Activated CD4-positive, alpha-beta T cell treated with anti-CD3 and anti-CD28 coated beads, Interleukin-2, amount 50 U/mL, for 16 hours (primary cell): Measurements from ENCODE around the gene NPPC.
"Not testable (repeated sequence)": the region's sequence is repeated elsewhere in the genome, so short reads cannot be mapped to it uniquely, and the experiment has no call there.

Experiments
- DNase-seq: peaks from one replicate; pipeline ENCODE4 v3.0.0-alpha.2; 2020

Gene NPPC, protein sequence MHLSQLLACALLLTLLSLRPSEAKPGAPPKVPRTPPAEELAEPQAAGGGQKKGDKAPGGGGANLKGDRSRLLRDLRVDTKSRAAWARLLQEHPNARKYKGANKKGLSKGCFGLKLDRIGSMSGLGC

DNA sequence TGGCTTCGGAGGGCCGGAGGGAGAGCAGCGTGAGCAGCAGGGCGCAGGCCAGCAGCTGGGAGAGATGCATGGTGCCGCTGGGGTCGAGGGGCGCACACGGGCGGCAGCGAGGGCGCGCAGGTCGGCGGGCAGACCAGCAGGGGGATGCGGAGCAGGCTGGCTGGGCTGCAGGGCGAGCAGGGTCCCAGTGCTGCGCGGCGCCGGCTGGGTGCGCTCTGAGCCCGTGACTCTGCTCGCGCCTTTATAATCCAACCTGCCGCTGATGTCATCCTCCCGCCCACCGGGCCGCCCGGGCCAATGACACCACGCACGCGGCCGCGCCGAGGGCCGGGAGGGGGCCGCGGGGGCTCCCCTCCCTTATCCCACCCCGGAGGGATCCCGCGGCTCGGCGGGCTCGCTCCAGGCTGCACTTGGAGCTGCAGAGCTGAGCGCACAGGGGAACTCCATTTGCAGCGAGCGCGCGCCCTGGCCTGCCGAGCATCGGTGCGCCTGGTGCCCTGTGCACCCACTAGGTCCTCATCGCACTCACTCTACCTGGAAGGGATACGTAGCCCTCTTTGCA lies at the start of gene NPPC:
NPPC (minus strand) TSS at position 217 of the 562 bp plus-strand sequence; CDS start at position 70, 147 bp downstream.
- DNase-seq, result peak; percentile 70

DNA sequence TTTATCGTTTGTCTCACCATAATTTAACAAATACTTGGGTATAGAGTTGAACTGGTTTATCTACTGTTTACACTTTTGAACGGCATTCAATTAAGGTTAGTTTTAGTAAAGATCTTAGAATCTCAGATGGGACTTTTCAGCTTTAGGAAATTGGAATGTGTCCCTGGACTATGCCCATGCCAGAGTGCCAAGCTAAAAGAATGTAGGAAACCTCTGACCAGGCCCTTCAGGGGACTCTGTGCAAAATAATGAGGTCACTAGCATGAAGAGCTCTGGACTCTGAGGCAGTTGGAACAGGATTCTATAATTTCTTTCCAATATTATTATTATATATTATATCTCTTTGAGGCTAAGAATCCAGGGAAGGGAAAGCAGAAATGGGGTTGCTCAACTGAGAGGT lies 48.8 kb upstream of the NPPC start:
- DNase-seq, result no peak

DNA sequence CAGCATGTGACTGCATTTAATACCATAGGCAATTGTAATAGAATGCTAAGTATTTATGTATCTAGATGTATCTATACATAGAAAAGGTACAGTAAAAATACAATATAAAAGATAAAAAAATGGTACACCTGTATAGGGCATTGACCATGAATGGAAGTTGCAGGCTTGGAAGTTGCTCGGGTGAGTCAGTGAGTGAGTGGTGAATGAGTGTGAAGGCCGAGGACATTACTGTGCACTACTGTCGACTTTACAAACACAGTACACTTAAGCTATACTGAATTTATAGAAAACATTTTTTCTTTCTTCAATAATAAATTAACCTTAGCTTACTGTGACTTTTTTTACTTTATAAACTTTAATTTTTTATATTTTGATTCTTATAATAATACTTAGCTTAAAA lies 44.3 kb upstream of the NPPC start:
- no peak for DNase-seq

DNA sequence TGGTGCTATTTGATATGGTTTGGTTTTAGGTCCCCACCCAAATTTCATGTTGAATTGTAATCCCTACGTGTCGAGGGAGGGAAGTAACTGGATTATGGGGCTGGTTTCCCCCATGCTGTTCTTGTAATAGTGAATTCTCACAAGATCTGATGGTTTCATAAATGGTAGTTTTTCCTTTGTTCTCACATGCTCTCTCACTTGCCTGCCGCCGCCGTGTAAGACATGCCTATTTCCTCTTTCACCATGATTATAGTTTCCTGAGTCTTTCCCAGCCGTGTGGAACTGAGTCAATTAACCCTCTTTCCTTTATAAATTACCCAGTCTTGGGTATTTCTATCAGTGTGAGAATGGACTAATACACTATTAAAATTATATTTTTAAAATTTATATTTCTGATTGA lies 42.6 kb upstream of the NPPC start:
- DNase-seq, result no peak

DNA sequence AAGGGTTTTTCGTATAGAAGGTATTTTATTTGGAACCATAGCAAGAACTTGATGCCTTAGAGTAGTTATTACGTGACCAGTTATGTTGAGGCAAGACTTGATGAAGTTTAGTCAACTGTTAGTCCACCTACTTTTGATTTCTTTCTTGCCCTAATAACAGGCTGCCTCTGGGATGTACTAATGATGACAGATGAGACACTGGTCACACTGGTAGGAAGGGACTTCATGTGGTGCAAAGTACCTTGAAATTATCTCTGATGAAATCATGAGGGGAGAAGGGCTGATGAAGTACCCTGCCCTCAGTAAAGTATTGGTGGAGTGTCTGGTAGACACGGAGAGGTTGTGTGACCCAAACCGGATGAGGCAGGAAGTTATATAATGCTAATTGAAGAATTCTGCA lies 40.7 kb upstream of the NPPC start:
- DNase-seq, result no peak

DNA sequence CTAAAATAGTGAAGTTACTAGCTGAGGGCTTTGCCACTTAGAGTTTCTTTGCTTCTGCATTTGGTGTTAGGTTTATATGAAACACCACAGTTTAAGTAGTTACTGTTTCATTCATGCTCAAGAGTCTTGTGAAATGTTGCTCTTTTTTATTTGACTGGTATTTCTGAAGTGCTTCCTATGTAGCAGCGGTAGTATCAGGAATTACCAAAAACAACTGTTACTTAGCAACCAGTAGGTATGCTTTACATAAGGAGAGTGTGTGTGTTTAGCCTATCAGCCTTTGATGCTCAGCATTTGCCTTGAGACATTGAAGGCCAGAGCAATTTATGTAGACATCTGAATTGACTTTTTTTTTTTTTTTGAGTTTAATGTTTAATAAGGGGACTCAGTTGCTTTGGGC lies 38.9 kb upstream of the NPPC start:
- peak; percentile 11 for DNase-seq

DNA sequence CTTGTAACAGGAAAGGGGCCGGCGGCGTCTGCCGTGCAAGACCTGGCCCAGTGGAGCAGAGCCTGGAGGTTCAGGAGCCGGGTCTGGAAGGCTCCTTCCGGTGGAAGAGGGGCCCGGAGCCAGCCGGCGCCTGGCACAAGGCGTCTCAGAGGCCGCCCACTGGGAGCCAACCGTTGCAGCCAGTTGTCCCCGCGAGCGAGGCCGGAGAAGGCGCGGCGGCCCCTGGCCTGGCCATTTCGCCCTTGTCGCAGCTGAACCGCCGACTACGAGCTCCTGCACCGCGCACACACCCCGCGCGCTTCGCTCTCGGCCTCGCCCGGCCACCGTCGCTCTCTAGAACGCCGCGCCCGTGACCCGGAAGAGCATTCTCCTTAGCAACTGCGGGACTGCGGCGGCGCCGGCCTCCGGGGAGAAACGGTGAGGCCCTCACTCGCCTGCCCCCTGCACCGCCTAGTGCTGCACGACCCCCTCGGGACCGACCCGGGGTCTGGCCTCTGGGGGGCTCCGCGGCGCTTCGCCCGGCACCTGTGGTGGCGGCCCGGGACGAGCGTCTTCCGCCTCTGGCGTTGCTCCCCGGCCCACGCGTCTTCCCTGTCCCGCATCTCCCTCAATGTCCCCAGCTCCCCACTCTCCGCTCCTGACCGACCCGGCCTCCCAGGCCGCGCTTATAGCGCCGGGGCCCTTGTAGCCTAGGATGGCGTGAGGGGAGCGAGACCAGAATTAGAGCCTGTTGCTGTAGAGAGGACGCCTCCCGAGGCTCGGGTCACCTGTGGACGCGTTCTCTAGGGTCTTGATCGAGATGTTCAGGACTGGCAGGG lies 35.4 kb upstream of the NPPC start, which contains the start of gene DIS3L2:
DIS3L2 (plus strand) TSS at position 365 of the 818 bp plus-strand sequence. CDS start 53,215 bp downstream, outside the sequence.
- peak; percentile 79 for DNase-seq

DNA sequence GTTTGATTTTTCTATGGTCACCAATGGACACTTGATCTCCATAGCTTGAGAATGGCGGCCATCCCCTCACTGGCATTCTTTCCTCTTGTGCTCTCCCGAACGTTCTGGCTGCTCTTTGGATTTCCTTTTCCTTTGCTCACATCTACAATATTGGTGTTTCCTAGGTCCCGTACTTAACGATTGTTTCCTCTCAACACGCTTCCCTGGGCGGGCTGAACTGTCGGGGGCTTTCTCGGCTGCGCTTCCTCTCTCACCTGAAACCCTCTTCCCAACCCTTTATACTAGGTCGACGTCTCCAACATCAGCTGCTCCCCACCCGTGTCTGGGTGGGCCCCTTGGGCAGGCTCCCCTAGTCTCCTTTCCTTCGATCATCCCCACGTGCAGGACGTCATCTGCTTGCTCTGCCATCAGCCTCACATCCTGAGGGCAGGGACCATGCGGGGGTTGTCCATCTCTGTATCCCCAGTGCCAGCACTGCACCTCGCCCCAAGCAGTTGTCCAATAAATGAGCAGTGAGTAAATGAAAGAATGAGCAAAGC lies 34.7 kb upstream of the NPPC start:
- no peak for DNase-seq

DNA sequence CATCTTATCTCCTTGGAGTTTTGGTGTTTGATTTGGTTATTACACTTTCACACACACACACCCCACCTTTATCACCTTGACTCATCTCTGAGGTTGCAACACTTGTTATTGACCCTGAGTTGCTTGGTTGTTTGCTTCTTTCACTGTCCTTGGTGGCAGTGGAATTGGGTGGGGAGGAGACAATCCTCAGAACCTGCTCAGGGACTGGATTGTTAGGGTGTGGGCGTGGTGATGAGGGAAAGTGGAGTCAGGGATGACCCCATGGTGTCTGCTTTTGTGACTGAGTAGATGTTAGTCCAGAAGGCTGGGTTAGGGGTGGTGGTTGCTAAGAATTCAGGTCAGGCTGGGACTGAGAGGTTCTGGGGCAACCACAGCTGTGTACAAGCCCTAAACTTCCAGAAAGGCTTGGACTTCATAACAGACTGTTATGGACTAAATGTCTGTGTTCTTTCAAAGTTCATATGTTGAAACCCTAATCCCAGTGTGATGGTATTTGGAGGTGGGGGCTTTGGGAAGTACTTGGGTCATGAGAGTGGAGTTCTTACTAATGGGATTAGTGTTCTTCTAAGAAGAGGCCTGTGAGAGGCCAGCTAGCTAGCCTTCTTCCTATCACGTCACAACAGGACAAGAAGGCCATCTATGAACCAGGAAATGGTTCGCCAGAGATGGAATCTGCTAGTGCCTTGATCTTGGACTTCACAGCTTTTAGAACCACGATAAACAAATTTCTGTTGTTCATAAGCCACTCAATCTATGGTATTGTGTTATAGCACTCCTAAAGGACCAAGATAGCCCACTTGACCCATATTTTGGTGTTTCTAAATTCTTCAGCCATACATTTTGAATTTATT lies 31.9 kb upstream of the NPPC start:
- DNase-seq, result no peak

DNA sequence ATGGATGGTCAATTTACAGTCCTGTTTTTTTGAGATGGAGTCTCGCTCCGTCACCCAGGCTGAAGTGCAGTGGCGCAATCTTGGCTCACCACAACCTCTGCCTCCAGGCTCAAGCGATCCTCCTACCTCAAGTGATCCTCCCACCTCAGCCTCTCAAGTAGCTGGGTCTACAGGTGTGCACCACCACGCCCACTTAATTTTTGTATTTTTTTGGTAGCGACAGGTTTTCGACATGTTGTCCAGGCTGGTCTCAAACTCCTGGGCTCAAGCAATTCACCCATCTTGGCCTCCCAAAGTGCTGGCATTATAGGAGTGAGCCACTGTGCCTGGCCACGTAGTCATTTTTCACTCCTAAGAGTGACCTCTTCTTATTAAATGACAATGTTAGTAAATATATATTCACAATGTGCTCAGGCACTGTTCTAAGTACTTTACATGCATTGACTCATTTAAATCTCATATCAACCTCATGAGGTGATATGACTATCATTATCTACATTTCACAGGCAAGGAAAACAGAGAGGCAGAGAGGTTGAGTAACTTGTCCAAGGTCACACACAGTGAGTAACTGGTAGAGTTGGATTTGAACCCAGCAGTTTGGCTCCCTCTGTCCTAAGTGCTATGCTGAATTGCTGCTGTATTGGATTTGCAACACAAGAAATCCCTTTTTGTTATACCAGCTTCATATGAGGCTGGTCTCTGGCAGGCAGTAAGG lies 29.7 kb upstream of the NPPC start:
- DNase-seq, result no peak

DNA sequence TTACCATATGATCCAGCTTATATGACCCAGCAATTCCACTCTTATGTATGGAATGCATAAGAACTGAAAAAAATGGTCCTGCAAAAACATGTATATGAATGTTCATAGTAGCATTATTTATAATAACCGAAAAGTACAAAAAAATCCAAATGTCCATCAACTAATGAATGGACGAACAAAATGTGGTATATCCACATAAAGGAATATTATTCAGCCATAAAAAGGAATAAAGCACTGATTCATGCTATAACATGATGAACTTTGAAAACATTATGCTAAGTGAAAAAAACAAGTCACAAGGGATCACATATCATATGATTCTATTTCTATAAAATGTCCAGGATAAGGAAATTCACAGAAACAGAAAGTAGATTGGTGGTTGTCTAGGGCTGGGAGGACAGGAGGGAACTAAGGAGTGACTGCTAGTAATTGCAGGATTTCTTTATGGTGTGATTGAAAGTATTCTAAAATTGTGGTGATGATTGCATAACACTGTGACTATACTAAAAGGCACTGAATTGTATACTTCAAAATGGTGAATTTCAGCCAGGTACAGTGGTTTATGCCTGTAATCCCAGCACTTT lies 25.3 kb upstream of the NPPC start:
- DNase-seq, result no peak

DNA sequence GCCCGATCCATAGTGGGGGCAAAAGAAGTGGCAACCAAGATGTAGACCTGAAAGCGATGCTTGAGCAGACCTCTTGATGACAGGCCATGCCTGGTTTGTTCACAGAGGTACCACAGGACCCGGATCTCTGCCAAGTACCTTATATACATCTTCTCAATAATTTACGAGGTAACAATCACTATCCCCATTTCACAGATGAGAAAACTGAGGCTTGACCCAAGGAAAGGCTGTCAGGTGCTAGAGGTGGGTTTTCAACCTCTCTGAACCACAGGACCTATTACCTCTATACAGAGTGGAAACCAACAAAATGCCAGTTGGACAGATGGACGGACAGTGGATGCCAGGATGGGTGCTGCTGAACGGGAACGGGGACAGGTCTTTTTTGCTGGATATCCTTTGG lies 21.5 kb upstream of the NPPC start:
- DNase-seq, result no peak

DNA sequence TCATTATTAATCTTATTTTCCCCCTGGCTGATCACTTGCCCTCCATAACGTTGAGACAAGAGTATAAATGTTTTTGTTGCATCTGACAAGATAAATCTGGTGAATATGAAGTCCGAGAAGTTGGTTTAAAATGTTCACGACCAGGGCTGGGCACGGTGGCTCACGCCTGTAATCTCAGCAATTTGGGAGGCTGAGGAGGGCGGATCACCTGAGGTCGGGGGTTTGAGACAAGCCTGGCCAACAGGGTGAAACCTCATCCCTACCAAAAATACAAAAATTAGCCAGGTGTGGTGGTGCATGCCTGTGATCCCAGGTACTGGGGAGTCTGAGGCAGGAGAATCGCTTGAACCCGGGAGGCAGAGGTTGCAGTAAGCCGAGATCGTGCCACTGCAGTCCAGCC lies 20.9 kb upstream of the NPPC start:
- not testable (repeated sequence) for DNase-seq

DNA sequence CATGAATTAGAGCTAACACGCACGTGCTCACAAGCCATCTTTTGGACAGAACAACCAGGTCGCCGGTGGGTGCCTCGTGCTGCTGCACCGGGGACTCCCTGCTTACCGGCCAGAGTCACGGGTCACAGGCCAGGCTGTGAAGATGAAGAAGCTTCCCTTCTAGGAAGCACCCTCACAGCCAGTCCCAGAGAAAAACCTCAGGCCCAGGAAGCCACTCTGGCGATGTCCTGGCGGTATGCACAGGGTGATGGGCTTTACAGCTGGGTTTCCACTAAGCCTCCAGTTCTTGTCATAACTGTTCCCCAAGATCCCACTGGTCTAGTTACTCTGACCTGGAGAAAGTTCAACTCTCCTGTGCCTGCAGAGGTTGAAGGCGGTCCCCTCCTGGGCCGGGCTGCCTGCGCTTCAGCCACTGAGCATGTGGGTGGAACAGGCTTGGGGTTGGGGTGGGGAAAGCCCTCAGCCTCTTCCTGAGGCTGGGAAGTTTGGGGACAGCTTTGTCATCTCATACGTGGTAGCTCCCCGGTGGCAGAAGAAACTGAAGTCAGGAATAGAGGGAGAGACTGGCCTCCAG lies 20.1 kb upstream of the NPPC start:
- DNase-seq, result no peak

DNA sequence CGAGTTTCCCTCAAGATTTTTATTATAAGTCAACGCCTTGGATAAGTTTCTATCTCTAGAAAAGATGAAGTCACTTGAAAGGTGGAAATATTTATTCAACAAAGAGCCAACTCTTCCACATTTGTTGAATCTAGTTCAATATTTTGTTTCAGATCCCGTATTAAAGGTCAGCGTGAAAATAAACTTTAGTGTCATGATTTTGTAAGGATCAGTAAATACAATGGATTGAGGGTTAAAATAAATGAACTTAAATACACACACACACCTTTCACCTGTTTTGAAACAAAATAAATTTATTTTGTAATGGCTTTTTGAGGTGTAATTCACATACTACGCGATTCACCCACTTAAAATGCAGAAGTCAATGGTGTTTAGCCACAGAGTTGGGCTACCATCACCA lies 16.0 kb upstream of the NPPC start:
- DNase-seq, result no peak

DNA sequence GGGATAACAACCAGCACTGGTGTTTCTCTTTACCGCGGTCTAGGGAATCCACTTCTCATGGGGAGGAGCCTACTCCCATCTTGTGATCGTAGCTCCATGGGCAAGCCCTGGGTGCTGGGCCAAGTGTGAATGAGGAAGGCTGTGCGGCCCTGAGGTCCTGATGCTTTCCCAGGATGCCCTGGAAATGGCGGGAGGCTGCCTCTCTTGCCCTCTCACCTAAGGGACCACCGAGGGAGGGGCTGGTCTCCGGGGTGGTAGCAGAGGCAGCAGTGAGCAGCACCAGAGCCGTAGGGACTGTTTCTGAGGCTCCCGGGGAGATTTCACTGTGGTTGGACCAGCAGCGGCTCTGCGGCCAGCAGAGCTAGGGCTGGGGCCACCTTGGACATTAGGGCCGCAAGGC lies 15.5 kb upstream of the NPPC start:
- DNase-seq, result no peak

DNA sequence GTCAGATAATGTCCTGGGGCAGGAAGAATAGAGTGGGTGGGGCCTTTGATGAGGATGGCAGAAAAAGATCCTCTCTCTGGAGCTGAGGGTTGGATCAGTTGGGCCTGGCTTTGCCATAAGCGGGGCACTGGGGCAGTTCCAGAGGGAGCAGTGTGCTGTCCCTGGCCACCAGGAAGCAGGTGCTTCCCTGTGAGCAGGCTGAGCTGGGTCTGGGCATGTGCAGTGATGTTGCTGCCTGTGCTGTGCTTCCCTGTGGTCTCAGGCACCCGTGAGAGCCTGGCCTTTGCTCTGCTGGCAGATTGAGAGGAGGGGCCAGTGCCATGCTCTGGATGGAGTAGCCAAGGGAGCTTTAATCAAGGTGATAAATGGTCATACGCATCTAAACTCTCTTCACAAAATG lies 14.6 kb upstream of the NPPC start:
- DNase-seq, result no peak

DNA sequence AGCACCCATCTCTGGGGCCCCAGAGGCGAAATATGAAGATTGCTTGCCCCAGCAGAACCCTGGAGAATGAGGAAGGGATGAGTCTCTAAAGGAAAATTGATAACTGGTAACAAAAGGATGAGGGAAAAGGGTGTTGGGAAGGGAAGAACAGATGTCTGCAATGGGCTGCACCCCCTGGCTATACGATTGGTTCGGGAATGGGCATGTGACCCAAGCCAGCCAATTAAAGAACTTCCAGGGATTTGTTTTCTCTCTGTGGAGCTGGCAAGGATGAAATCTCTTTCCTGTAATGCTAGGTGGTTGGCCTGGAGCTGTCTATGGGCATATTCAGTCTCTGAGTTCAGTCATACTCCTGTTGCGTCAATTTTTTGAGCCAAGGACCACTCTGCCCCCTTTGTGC lies 12.8 kb upstream of the NPPC start:
- no peak for DNase-seq

DNA sequence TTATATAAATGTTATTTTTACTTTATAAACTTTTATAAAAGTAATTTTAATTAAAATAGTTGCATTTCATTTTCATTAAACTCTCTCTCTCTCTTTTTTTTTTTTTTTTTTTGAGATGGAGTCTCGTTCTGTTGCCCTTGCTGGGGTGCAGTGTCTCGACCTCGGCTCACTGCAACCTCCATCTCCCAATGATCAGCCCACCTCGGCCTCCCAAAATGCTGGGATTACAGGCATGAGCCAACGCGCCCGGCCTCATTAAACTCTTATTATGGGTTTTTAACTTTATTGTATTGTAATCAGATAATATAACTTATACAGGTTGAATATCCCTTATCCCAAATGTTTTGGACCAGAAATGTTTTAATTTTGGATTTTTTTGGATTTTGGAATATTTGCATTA lies 10.9 kb upstream of the NPPC start:
- DNase-seq, result no peak

DNA sequence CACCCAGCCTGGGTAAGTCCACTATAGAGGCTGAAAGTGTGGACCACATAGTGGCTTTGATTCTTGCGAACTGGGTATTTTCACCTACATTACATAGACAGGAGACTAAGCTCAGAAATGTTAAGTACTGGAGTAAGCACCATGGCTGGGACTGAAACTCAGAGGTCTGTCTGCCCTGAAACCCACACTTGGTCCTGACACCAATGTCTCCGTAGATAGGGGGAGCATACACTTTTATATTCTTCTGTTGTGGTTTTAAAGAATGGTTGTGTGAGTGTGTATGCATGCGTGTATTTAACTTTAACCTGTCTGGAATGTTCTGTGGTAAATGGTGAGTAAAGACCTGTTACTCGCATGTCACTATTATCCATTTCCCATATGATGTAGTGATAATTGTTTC lies 10.3 kb upstream of the NPPC start:
- DNase-seq, result no peak

DNA sequence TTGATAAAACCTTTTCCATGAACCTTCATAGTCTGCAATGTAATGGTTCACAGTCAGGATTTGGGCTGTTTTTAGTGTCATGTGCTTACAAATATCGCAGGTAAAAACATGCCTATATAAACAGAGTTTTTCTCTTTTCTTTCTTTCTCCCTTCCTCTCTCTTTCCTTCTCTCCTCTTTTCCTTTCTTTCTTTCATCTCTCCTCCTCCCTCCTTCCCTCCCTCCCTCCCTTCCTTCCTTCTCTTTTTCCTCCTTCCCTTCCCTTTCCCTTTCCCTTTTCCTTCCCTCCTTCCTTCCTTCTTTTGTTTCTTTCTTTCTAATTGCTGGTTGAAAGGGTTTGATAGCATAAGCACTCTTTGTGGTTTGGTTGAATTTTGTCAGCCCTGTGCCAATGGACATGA lies 9.6 kb upstream of the NPPC start:
- no peak for DNase-seq

DNA sequence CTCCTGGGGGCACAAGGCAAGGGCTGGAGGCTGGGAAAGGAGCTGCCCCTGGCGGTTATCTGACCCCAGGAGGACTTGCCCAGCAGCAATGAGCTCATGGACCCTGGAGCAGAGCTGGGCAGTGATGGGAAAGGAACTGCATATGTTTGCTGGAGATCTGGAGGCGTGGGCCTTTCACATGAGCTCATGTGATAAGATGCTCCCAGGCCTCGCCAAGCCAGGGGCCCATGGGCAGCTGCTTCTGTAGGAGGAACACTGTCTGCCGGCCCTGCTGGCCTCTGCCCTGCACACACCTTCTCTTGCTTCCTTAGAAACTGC lies 9.0 kb upstream of the NPPC start:
- DNase-seq, result no peak
